K562 (cell line): Measurements from ENCODE around the gene AGFG1.

Experiments used
- BRF2 ChIP-seq: IDR thresholded peaks from 3 replicates; pipeline ENCODE4 v1.6.1; 2011; ENCODE audit warnings: borderline replicate concordance, mild to moderate bottlenecking; ENCODE audit not compliant: insufficient read length, insufficient read depth
- CREB1 ChIP-seq, 2 experiments: sonication (generic) in 1 of 2; formaldehyde crosslinking in 1 of 2; IDR thresholded peaks; 2 replicates each; pipeline versions ENCODE4 v1.6.1 to v1.8.0; 2012 to 2022; ENCODE audit warnings: inconsistent platforms in 1 of 2, mild to moderate bottlenecking in 1 of 2, missing genetic modification reagents in 1 of 2, moderate library complexity in 1 of 2
- CTCF ChIP-seq, 3 experiments: IDR thresholded peaks in 2 of 3; conservative IDR thresholded peaks in 1 of 3; 2 replicates each; pipeline ENCODE4 v1.5.1; 2011 to 2012; ENCODE audit warnings: low read length in 3 of 3, mild to moderate bottlenecking in 3 of 3, control low read depth in 2 of 3, improper control_type of control experiment in 1 of 3, inconsistent platforms in 1 of 3, low read depth in 1 of 3, mixed read lengths in 1 of 3, moderate library complexity in 1 of 3; ENCODE audit not compliant: insufficient read depth in 2 of 3
- EP300 ChIP-seq: IDR thresholded peaks from 2 replicates; pipeline ENCODE4 v1.6.1; 2012; ENCODE audit warnings: low read length, improper control_type of control experiment
- GATA2 ChIP-seq: sonication (generic); formaldehyde crosslinking; IDR thresholded peaks from 2 replicates; pipeline ENCODE4 v1.4.0; 2020; ENCODE audit warnings: mild to moderate bottlenecking, missing genetic modification reagents
- JUNB ChIP-seq: fragments of 450-650 bp; formaldehyde crosslinking; conservative IDR thresholded peaks from 2 replicates; pipeline ENCODE4 v1.4.0; 2020; ENCODE audit warnings: mild to moderate bottlenecking
- MYC ChIP-seq, 2 experiments: fragments of 250-450 bp in 1 of 2; sonication (Bioruptor Pico) in 1 of 2; IDR thresholded peaks; 2 replicates each; pipeline versions ENCODE4 v1.5.1 to v1.6.1; 2012 to 2021; ENCODE audit warnings: low read depth in 2 of 2, borderline replicate concordance in 1 of 2, improper control_type of control experiment in 1 of 2, low read length in 1 of 2, mild to moderate bottlenecking in 1 of 2, moderate library complexity in 1 of 2
- POLR2A ChIP-seq: fragments of 450-650 bp; conservative IDR thresholded peaks from 2 replicates; pipeline ENCODE4 v1.6.1; 2016
- PTRF ChIP-seq: fragments of 450-650 bp; IDR thresholded peaks from 2 replicates; pipeline ENCODE4 v1.6.1; 2016; ENCODE audit warnings: mild to moderate bottlenecking, missing genetic modification characterization, missing compliant biosample characterization
- RAD21 ChIP-seq, 2 experiments: fragments of 250-450 bp in 1 of 2; fragments of 450-650 bp in 1 of 2; sonication (Bioruptor Pico) in 1 of 2; formaldehyde crosslinking in 1 of 2; IDR thresholded peaks in 1 of 2; conservative IDR thresholded peaks in 1 of 2; 2 replicates each; pipeline versions ENCODE4 v1.4.0 to v1.8.0; 2020 to 2022; ENCODE audit warnings: mild to moderate bottlenecking in 2 of 2, moderate library complexity in 1 of 2
- SP2 ChIP-seq: IDR thresholded peaks from 2 replicates; pipeline ENCODE4 v1.6.1; 2011; ENCODE audit warnings: mild to moderate bottlenecking, low read depth, low read length, moderate library complexity; ENCODE audit not compliant: poor library complexity, severe bottlenecking; ENCODE audit errors: extremely low read depth
- SREBF2 ChIP-seq: sonication (generic); formaldehyde crosslinking; IDR thresholded peaks from 2 replicates; pipeline ENCODE4 v1.4.0; 2020; ENCODE audit warnings: mild to moderate bottlenecking, missing genetic modification reagents
- TF ChIP-seq, protein P1 (sequence below): sonication (generic); formaldehyde crosslinking; IDR thresholded peaks from 2 replicates; pipeline ENCODE4 v1.8.0; 2022; ENCODE audit warnings: missing genetic modification reagents, mild to moderate bottlenecking, borderline replicate concordance
- TF ChIP-seq, protein P2 (sequence below), 2 experiments: fragments of 450-650 bp; conservative IDR thresholded peaks; 2 replicates each; pipeline ENCODE4 v1.6.1; 2017; ENCODE audit warnings: mild to moderate bottlenecking in 2 of 2, moderate library complexity in 2 of 2

- TF ChIP-seq BRF2 (no peak), POLR2A (no peak), JUNB (CRISPR knock-in tag) (no peak), GATA2 (CRISPR knock-in tag) (no peak), PTRF (tag) (no peak), CTCF (IDR thresholded peaks at IDR 0.05 in 2 of 3, conservative IDR thresholded peaks at IDR 0.05 in 1 of 3; ENCODE audit: insufficient read depth in 2 of 3, low read depth in 1 of 3, low read length in 3 of 3) (no peak), SP2 (no peak), MYC (IDR thresholded peaks at IDR 0.05; ENCODE audit: low read depth, low read length) (no peak), MYC (CRISPR knock-in tag; IDR thresholded peaks at IDR 0.05; ENCODE audit: borderline replicate concordance, low read depth) (no peak), CREB1 (IDR thresholded peaks at IDR 0.05) (no peak), CREB1 (CRISPR knock-in tag; IDR thresholded peaks at IDR 0.05) (no peak), RAD21 (CRISPR knock-in tag; conservative IDR thresholded peaks at IDR 0.05 in 1 of 2, IDR thresholded peaks at IDR 0.05 in 1 of 2) (no peak), SREBF2 (no peak), EP300 (no peak)
- TF ChIP-seq, protein P1, sequence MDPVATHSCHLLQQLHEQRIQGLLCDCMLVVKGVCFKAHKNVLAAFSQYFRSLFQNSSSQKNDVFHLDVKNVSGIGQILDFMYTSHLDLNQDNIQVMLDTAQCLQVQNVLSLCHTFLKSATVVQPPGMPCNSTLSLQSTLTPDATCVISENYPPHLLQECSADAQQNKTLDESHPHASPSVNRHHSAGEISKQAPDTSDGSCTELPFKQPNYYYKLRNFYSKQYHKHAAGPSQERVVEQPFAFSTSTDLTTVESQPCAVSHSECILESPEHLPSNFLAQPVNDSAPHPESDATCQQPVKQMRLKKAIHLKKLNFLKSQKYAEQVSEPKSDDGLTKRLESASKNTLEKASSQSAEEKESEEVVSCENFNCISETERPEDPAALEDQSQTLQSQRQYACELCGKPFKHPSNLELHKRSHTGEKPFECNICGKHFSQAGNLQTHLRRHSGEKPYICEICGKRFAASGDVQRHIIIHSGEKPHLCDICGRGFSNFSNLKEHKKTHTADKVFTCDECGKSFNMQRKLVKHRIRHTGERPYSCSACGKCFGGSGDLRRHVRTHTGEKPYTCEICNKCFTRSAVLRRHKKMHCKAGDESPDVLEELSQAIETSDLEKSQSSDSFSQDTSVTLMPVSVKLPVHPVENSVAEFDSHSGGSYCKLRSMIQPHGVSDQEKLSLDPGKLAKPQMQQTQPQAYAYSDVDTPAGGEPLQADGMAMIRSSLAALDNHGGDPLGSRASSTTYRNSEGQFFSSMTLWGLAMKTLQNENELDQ = no peak
- TF ChIP-seq, protein P2, sequence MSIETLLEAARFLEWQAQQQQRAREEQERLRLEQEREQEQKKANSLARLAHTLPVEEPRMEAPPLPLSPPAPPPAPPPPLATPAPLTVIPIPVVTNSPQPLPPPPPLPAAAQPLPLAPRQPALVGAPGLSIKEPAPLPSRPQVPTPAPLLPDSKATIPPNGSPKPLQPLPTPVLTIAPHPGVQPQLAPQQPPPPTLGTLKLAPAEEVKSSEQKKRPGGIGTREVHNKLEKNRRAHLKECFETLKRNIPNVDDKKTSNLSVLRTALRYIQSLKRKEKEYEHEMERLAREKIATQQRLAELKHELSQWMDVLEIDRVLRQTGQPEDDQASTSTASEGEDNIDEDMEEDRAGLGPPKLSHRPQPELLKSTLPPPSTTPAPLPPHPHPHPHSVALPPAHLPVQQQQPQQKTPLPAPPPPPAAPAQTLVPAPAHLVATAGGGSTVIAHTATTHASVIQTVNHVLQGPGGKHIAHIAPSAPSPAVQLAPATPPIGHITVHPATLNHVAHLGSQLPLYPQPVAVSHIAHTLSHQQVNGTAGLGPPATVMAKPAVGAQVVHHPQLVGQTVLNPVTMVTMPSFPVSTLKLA (conservative IDR thresholded peaks at IDR 0.05) = no peak
Observed at GRCh38 chr2:227451655-227451992, 20.3 kb upstream of the AGFG1 start.
